KOPT-K1 (cell line): ENCODE results near the gene ADORA2A.

Source experiments
- H3K27ac ChIP-seq: fragments of 200-600 bp; sonication (generic); 2 replicates; pipeline ENCODE4 v1.5.1; 2016; ENCODE audit warnings: antibody characterized with exemption, mild to moderate bottlenecking, low read depth, low read length; ENCODE audit not compliant: poor library complexity, severe bottlenecking
- H3K36me3 ChIP-seq: fragments of 200-600 bp; sonication (generic); 2 replicates; pipeline ENCODE4 v1.5.1; 2017; ENCODE audit warnings: antibody characterized with exemption, mild to moderate bottlenecking, low read length, moderate library complexity; ENCODE audit not compliant: insufficient read depth
- H3K9me3 ChIP-seq: fragments of 200-600 bp; sonication (generic); 2 replicates; pipeline ENCODE4 v1.5.1; 2017; ENCODE audit warnings: antibody characterized with exemption, low read length, mild to moderate bottlenecking; ENCODE audit not compliant: insufficient read depth, poor library complexity, severe bottlenecking

The ADORA2A gene

DNA sequence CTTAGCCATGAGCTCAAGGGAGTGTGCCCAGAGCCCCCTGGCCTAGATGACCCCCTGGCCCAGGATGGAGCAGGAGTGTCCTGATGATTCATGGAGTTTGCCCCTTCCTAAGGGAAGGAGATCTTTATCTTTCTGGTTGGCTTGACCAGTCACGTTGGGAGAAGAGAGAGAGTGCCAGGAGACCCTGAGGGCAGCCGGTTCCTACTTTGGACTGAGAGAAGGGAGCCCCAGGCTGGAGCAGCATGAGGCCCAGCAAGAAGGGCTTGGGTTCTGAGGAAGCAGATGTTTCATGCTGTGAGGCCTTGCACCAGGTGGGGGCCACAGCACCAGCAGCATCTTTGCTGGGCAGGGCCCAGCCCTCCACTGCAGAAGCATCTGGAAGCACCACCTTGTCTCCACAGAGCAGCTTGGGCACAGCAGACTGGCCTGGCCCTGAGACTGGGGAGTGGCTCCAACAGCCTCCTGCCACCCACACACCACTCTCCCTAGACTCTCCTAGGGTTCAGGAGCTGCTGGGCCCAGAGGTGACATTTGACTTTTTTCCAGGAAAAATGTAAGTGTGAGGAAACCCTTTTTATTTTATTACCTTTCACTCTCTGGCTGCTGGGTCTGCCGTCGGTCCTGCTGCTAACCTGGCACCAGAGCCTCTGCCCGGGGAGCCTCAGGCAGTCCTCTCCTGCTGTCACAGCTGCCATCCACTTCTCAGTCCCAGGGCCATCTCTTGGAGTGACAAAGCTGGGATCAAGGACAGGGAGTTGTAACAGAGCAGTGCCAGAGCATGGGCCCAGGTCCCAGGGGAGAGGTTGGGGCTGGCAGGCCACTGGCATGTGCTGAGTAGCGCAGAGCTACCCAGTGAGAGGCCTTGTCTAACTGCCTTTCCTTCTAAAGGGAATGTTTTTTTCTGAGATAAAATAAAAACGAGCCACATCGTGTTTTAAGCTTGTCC, 14.3 kb downstream of the ADORA2A start:
- H3K9me3 ChIP-seq, result no peaks in the 10 kb centered on the region
- no peaks in the 10 kb centered on the region for H3K36me3 ChIP-seq
- H3K27ac ChIP-seq, result no peak overlapping the region

DNA sequence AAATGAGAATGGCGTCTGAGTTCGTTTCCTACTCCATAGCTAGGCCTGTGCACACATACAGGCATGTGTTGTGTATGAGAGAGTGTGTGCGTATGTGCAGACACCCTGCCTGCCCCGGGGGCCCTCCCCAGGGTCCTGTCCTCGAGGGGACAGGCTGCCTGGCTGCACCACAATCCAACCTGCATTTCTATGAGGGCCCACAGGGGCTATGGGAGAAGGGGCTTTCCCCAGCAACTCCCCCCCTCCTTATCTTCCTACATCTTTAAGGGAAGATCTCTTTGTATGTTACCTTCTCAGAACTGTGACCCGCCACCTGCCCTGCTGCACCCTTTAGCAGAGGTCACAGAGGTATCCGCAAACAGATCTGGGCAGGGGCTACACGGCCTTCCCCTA, 14.9 kb downstream of the ADORA2A start:
- Histone ChIP-seq H3K27ac (no peak overlapping the region), H3K36me3 (no peaks in the 10 kb centered on the region), H3K9me3 (no peaks in the 10 kb centered on the region)

DNA sequence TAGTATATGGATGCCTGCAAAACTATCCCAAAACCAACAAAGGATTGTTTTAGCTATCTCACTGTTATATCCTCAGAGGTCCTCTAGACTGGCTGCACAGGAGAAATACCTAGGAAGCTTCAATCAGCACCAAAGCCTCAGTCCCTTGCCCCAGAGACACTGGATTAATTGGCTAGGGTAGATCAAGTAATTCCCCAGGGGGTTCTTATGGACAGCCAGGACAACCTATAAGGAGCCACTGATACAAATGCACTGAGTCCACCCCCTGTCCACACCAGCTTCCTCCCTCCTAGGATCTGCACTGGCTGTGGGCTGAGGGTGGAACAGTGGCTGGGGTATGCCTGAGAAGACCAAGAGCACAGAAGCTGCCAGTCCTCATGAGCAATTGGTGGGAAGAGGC, 16.3 kb downstream of the ADORA2A start:
- no peaks in the 10 kb centered on the region for H3K36me3 ChIP-seq
- no peaks in the 10 kb centered on the region for H3K9me3 ChIP-seq
- no peak overlapping the region for H3K27ac ChIP-seq

DNA sequence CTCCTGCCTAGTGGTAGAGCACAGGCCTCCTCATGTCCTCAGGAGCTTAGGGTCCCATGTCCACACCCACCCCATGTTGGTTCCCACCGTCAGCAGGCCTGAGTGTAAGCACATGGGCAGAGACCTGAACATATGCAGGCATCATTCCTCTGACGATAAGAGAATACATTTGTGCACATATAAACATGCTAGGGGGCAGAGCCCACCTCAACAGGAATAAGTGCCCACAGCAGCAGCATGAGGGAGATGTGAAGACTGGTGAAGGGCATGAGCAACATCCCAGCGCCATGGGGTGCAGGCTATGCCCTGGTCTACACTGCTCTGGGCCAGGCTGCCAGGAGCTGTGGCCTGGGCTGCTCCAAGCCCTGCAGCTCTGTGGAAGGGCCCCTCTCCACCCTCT, 16.9 kb downstream of the ADORA2A start:
- H3K9me3 ChIP-seq, result no peaks in the 10 kb centered on the region
- no peaks in the 10 kb centered on the region for H3K36me3 ChIP-seq
- no peak overlapping the region for H3K27ac ChIP-seq

DNA sequence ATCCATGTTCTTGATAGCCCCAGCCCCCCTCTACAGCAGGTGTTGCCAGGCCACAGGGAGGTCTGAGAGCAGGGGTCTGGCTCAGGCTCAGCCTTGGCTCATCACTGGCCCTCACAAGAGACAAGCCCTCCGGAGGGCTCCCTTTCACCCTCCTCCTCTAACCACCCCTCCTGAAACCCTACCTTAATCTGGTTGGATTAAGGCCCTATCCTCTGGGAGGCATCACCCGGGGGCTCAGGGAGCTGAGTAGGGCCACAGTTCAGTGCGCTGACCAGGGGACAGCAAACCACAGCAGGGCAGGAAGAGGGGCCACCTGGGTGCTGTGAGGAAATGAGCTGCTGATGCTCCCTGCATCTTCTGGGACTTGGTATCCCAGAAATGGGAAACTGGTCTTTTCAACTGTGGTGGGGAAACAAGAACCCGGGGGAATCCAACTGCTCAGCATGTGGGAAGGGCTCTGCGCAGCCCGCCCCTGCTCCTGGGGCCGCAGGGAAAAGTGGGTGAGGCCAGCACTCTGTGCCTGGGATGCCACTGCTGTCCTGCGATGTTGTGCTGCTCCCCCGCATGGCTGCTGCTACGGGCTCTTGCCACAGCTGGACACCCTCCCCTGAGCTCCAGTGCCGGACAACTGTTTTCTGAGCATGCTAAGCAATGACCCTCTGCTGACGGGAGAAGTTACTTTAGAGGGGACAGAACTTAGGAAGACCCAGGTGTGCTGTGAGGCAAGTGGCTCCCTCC, 17.5 kb downstream of the ADORA2A start:
- no peaks in the 10 kb centered on the region for H3K36me3 ChIP-seq
- H3K27ac ChIP-seq, result no peak overlapping the region

DNA sequence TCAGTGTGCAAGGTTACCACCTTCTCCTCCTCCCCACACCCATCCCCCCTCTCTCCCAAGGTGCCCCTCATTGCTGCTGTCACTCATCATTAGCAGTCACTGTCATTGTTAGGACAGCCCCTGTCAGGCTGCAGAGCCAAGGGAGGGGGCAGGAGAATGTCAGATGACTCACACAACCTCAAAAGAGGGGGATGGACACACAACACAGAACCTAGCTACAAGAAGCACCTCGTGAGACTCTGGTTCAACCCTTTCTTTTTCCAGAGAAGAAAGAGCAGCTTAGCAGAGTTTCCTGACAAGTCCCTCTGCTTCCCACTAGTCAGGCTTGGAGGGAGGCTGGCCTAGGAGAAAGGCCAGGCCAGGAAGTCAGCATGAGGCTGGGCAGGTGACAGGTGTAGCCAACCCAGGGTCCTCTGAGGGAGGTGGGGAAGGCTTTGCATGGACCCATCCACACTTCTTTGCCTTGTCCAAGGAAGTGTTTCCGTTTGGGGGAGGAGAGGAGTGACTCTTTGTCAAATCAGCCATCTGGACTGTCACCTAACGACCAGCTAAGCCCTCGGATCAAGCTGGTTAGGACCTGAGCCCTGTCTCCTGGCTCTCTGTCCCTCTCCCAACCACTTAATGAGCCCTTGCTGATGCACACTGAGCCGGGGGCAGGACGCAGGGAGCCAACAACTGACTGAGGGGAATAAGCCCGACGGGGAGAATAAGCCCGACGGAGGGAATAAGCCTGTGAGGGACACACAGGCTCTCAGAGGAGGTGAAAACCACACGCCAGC, 18.3 kb downstream of the ADORA2A start:
- Histone ChIP-seq H3K9me3 (peaks cover under 1% of the 10 kb centered on the region), H3K36me3 (no peaks in the 10 kb centered on the region), H3K27ac (no peak overlapping the region)

More for the DNA sequence above, 17.5 kb downstream of the ADORA2A start:
- no peaks in the 10 kb centered on the region for H3K9me3 ChIP-seq

DNA sequence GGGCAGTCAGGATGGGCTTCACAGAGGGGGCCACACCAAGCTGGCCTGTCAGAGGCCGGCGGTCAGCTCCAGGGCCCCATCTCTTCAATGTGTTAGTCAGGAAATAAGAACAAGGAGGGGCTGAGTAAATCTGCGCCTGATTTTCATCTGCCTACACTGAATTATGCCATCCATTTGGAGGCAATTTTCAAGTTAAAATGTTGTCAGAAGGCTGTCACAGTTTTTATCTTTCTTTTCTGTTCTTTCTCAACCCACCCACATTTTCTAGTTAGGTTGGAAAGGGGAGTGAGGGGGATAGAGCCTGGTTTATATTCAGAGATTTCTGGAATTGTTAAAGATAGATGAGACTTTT, 18.8 kb downstream of the ADORA2A start:
- no peaks in the 10 kb centered on the region for H3K36me3 ChIP-seq
- no peak overlapping the region for H3K27ac ChIP-seq
- H3K9me3 ChIP-seq, result peaks cover 6% of the 10 kb centered on the region

DNA sequence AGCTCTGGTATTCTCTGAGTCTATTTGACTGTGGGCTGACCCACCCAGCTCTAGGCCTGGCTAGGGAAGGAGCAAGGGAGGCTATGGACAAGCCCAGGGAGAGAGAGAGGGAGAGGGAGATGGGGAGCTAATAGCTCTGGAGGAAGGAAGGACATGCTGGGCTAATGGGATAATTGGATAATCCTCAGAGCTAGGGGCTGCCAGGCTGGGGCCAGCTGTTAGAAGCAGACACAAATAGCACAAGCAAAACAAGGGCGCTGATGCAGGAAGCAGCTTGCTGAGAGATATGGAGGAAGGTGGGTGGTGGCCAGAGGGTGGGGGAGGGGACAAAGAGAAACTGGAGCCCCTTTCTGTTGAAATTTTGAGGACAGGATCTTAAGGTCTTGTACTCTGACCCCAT, 23.2 kb downstream of the ADORA2A start:
- peaks cover 15% of the 10 kb centered on the region for H3K9me3 ChIP-seq
- no peaks in the 10 kb centered on the region for H3K36me3 ChIP-seq
- no peak overlapping the region for H3K27ac ChIP-seq

DNA sequence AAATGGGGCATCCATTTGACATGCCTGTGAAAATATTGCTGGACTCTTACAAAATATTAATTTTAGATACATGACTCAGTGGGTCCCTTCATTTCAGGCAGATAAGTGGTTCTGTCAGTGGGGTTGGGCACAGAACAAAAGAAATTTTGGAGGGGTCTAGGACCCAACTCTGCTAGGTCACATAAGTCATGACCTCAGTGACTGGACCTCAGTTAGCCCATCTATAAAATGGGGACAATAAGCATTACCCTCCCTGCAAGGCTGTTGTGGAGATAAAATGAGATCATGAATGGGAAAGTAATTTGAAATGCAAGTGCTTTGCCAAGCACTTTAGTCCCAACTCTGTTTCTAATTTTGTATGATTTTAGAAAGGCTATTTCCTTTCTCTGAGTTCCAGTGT, 23.8 kb downstream of the ADORA2A start:
- H3K9me3 ChIP-seq, result peaks cover 15% of the 10 kb centered on the region
- H3K27ac ChIP-seq, result no peak overlapping the region
- no peaks in the 10 kb centered on the region for H3K36me3 ChIP-seq

DNA sequence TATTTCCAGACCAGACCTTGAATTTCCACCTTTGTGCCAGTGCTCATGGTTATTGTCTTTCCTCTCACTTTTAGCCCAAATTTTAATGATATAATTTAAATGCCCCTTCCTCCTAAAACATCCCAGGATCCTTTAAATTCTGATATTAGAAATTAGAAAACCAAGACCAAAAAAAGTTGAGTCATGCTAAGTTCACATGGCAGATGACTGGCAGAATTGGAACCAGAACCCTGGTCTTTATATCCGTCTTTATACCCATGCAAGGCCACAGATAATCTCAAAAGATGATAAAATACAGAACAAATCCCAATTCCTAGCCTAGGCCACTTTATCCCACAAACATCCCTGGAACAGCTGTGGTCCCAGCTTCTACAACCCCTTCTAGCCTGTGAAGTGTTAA, 26.5 kb downstream of the ADORA2A start:
- Histone ChIP-seq H3K27ac (no peak overlapping the region), H3K9me3 (peaks cover 15% of the 10 kb centered on the region), H3K36me3 (no peaks in the 10 kb centered on the region)

DNA sequence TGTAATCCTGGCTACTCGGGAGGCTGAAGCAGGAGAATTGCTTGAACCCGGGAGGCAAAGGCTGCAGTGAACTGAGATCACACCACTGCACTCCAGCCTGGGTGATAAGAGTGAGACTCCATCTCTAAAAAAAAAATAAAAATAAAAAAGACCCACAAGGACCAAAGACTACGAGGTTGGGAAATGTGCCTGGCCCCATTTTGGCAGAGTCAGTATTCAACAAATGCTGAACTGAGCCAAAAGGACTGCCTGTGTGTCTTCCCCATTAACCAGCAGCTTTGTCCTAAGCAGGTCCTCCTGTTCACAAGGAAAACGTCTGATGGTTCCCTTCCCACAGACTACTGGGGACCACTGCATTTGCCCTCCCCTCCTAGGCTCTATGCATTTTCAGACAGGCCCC, 27.6 kb downstream of the ADORA2A start:
- Histone ChIP-seq H3K36me3 (no peaks in the 10 kb centered on the region), H3K27ac (no peak overlapping the region), H3K9me3 (peaks cover 15% of the 10 kb centered on the region)

DNA sequence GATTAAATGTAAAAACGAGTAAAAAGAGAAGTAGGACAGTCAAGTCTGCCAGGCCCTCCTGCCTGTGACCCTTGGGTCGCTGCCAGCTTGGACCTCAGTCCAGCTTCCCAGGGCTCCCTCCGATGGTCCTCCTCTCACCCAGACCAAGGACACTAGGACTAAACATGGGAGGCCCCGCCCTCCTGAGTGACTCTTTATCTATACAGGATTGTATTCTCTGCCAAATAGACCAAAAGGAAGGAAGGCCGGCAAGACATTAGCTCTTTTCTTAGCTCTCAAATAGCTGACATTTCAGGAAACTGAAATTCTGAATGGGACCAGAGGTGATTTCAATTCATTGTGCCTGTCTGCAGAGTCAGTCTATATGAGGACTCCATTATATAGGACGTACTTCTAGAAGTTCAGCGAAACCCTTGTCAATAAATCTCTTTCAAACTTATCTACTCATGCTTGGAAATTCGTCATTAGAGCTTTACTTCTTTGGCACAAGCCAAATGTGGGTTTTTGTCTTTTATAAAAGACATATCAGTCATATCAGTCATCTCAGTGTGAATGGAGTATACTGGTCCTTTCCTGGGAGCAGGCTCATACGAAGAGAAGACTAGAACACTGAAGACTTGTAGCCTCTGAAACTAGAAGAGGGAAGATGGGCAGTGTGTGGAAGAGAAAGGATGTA, 28.5 kb downstream of the ADORA2A start:
- peaks cover 12% of the 10 kb centered on the region for H3K9me3 ChIP-seq
- H3K36me3 ChIP-seq, result no peaks in the 10 kb centered on the region

DNA sequence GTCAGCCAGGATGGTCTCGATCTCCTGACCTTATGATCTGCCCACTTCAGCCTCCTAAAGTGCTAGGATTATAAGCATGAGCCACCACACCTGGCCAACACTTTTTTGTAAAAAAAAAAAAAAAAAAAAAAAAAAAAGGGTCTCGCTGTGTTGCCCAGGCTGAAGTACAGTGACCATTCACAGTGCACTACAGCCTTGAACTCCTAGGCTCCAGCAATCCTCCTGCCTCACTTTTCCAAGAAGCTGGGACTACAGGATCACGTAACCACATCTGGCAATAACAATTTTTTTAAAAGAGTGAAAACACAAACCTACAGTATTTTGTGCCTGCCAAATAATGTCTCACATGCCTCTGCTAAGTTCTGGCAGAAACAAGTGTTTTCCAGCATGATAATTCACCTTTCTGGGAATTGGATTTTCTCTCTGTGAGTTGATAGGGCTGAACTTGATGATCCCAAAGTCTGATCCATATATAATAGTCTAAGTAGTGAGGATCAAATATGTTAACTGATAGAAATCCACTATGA, 30.6 kb downstream of the ADORA2A start:
- no peaks in the 10 kb centered on the region for H3K9me3 ChIP-seq
- H3K36me3 ChIP-seq, result no peaks in the 10 kb centered on the region
- H3K27ac ChIP-seq, result no peak overlapping the region

More for the DNA sequence above, 28.5 kb downstream of the ADORA2A start:
- no peak overlapping the region for H3K27ac ChIP-seq

DNA sequence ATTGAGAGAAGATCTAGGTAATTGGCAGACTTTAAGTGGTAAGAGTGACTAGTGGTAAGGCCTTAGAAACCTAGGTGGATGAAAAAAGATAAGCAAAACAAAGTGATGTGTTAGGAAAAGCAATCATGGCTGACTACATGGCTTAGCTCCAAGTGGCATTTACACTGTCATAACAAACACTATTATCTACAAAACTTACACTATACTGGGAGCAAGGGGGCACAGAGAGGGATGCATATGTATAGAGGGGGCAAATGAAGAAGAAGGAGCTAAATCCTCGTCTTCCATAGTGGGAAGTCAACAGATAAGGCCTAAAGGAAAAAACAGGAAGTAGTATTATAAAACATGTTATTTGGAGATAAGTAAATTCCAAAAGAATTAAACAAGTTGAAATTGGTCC, 32.5 kb downstream of the ADORA2A start:
- H3K9me3 ChIP-seq, result no peaks in the 10 kb centered on the region
- H3K36me3 ChIP-seq, result no peaks in the 10 kb centered on the region
- H3K27ac ChIP-seq, result no peak overlapping the region
